ENCODE results near the gene PCDH9.
A peak's percentile ranks its signal among the peaks of the same experiment; 100 is the strongest.

PCDH9 gene

GRCh38 chr13:67087527-67087926 lies 142.6 kb downstream of the PCDH9 start:
- DNase-seq (ENCODE audit: low spot score), result no peak

- DNase-seq (ENCODE audit: low spot score), result no peak
Measured at GRCh38 chr13:67086260-67086659, 143.9 kb downstream of the PCDH9 start.

GRCh38 chr13:67084066-67084465 lies 146.1 kb downstream of the PCDH9 start:
- DNase-seq (ENCODE audit: low spot score), result no peak

GRCh38 chr13:67083519-67083918 lies 146.6 kb downstream of the PCDH9 start:
- DNase-seq (ENCODE audit: low spot score), result no peak

GRCh38 chr13:67080351-67080750 lies 149.8 kb downstream of the PCDH9 start:
- no peak for DNase-seq (ENCODE audit: low spot score)

- DNase-seq (ENCODE audit: low spot score), result no peak
Measured at GRCh38 chr13:67078062-67078461, 152.1 kb downstream of the PCDH9 start.

GRCh38 chr13:67077132-67077531 lies 153.0 kb downstream of the PCDH9 start:
- no peak for DNase-seq (ENCODE audit: low spot score)

GRCh38 chr13:67076378-67076777 lies 153.8 kb downstream of the PCDH9 start:
- no peak for DNase-seq (ENCODE audit: low spot score)

- no peak for DNase-seq (ENCODE audit: low spot score)
Measured at GRCh38 chr13:67075239-67075638, 154.9 kb downstream of the PCDH9 start.

GRCh38 chr13:67071918-67072598 lies 158.1 kb downstream of the PCDH9 start:
- DNase-seq (ENCODE audit: low spot score), result no peak

GRCh38 chr13:67070306-67070705 lies 159.8 kb downstream of the PCDH9 start:
- no peak for DNase-seq (ENCODE audit: low spot score)

GRCh38 chr13:67069117-67069767 lies 160.9 kb downstream of the PCDH9 start:
- no peak for DNase-seq (ENCODE audit: low spot score)

GRCh38 chr13:67064920-67065319 lies 165.2 kb downstream of the PCDH9 start:
- DNase-seq (ENCODE audit: low spot score), result no peak

GRCh38 chr13:67063036-67063435 lies 167.1 kb downstream of the PCDH9 start:
- DNase-seq (ENCODE audit: low spot score), result no peak

GRCh38 chr13:67062160-67062559 lies 168.0 kb downstream of the PCDH9 start:
- no peak for DNase-seq (ENCODE audit: low spot score)

GRCh38 chr13:67061750-67062149 lies 168.4 kb downstream of the PCDH9 start:
- no peak for DNase-seq (ENCODE audit: low spot score)

- DNase-seq (ENCODE audit: low spot score), result peak; percentile 22
Measured at GRCh38 chr13:67052550-67053490, 177.3 kb downstream of the PCDH9 start.

- DNase-seq (ENCODE audit: low spot score), result no peak
Measured at GRCh38 chr13:67049744-67050143, 180.4 kb downstream of the PCDH9 start.

GRCh38 chr13:67048821-67049150 lies 181.3 kb downstream of the PCDH9 start:
- no peak for DNase-seq (ENCODE audit: low spot score)

GRCh38 chr13:67048084-67048820 lies 181.9 kb downstream of the PCDH9 start:
- no peak for DNase-seq (ENCODE audit: low spot score)

GRCh38 chr13:67045357-67045756 lies 184.8 kb downstream of the PCDH9 start:
- no peak for DNase-seq (ENCODE audit: low spot score)

- no peak for DNase-seq (ENCODE audit: low spot score)
Measured at GRCh38 chr13:67043901-67044300, 186.2 kb downstream of the PCDH9 start.

Measured in SK-N-DZ (cell line).